ENCODE results near the gene ZNF37A. TPM values are rescaled to one million over a fixed set of nuclear protein-coding genes. Genes with fewer than 3 reads are reported as not detected.
"Not testable (repeated sequence)": the region's sequence is repeated elsewhere in the genome, so short reads cannot be mapped to it uniquely, and the experiment has no call there.

Gene ZNF37A
- total RNA-seq, result 20.8 and 23.1 TPM in 2 replicates

GRCh38 chr10:38094158-38094926 is at the start of gene ZNF37A:
Gene ZNF37A, plus strand, starts transcription at chr10:38094337. Its CDS starts 2,281 bp downstream, at chr10:38096618.
- H3K9me3 Mint-ChIP-seq, result peaks cover 3% of the 10 kb centered on the region
- H3K4me3 Mint-ChIP-seq, result peak within 1 kb of the TSS; percentile 85
- TF ChIP-seq CTCF (IDR thresholded peaks at IDR 0.05), result no peak
- CTCF ChIA-PET, result interaction anchor here (1.2 to 1.6 kb wide), 2 partner anchors 116 to 117 kb away, joined by 3 to 6 read pairs; no protein-coding TSS in a partner anchor
- H3K27ac Mint-ChIP-seq, result peak within 1 kb of the TSS; percentile 75
- H3K36me3 Mint-ChIP-seq (ENCODE audit: low read depth), result peaks cover 46% of the 10 kb centered on the region
- no peaks in the 10 kb centered on the region for H3K27me3 Mint-ChIP-seq
- peaks cover 28% of the 10 kb centered on the region for H3K4me1 Mint-ChIP-seq
- intact Hi-C loops (cut with micrococcal nuclease), result loop anchor here (1.0 kb wide), 6 partner anchors 56 to 309 kb away; partner anchors contain the start of genes ZNF248, ZNF25 and ZNF33A
- POLR2A ChIA-PET, result interaction anchor here (1.2 to 3.3 kb wide), 2 partner anchors 84 to 119 kb away, joined by 4 to 28 read pairs; partner anchors contain the start of genes ZNF25 and ZNF33A
- DNase-seq (peak; percentile 78), ATAC-seq (ENCODE audit: low read depth) (peak; percentile 97)

GRCh38 chr10:38045129-38045528 is 49.0 kb upstream of the ZNF37A start:
- Mint-ChIP-seq H3K27me3 (no peaks in the 10 kb centered on the region), H3K4me3 (no peak overlapping the region), H3K36me3 (ENCODE audit: low read depth) (peaks cover 78% of the 10 kb centered on the region), H3K27ac (no peak overlapping the region), H3K4me1 (peaks cover 20% of the 10 kb centered on the region), H3K9me3 (peaks cover 9% of the 10 kb centered on the region)
- CTCF ChIA-PET, result no interaction called here
- no peak for TF ChIP-seq CTCF (IDR thresholded peaks at IDR 0.05)
- intact Hi-C loops (cut with micrococcal nuclease), result no loop called here
- ATAC-seq (ENCODE audit: low read depth), result no peak
- DNase-seq, result no peak
- POLR2A ChIA-PET, result interaction anchor here (0.6 kb wide), 1 partner anchor 171 kb away, joined by 4 read pairs; no protein-coding TSS in a partner anchor

GRCh38 chr10:38047666-38048065 is 46.5 kb upstream of the ZNF37A start:
- POLR2A ChIA-PET, result interaction anchor here (0.7 kb wide), 1 partner anchor 293 kb away, joined by 3 read pairs; no protein-coding TSS in a partner anchor
- CTCF ChIA-PET, result interaction anchor here (0.9 kb wide), 1 partner anchor 71 kb away, joined by 3 read pairs; the partner anchor contains the start of gene ZNF25
- Mint-ChIP-seq H3K36me3 (ENCODE audit: low read depth) (peaks cover 81% of the 10 kb centered on the region), H3K4me3 (no peak overlapping the region), H3K27ac (no peak overlapping the region), H3K4me1 (peaks cover 11% of the 10 kb centered on the region), H3K9me3 (peaks cover 16% of the 10 kb centered on the region), H3K27me3 (no peaks in the 10 kb centered on the region)
- DNase-seq (no peak), ATAC-seq (ENCODE audit: low read depth) (no peak)
- intact Hi-C loops (cut with micrococcal nuclease), result no loop called here
- no peak for TF ChIP-seq CTCF (IDR thresholded peaks at IDR 0.05)

- POLR2A ChIA-PET, result no interaction called here
- TF ChIP-seq CTCF (IDR thresholded peaks at IDR 0.05), result no peak
- H3K9me3 Mint-ChIP-seq, result peaks cover 32% of the 10 kb centered on the region
- peaks cover 84% of the 10 kb centered on the region for H3K36me3 Mint-ChIP-seq (ENCODE audit: low read depth)
- ATAC-seq (ENCODE audit: low read depth), result no peak
- no peak overlapping the region for H3K27ac Mint-ChIP-seq
- H3K4me1 Mint-ChIP-seq, result peaks cover under 1% of the 10 kb centered on the region
- no peak overlapping the region for H3K4me3 Mint-ChIP-seq
- CTCF ChIA-PET, result no interaction called here
- no peaks in the 10 kb centered on the region for H3K27me3 Mint-ChIP-seq
- intact Hi-C loops (cut with micrococcal nuclease), result loop anchor here (5.0 kb wide), 1 partner anchor 38 kb away; the partner anchor contains the start of gene ZNF33A
- no peak for DNase-seq
These were observed 43.9 kb upstream of the ZNF37A start for GRCh38 chr10:38050212-38050611.

- POLR2A ChIA-PET, result no interaction called here
These were observed 39.8 kb upstream of the ZNF37A start for GRCh38 chr10:38054361-38054797.

GRCh38 chr10:38055274-38055894 is 38.8 kb upstream of the ZNF37A start:
- DNase-seq; ATAC-seq (ENCODE audit: low read depth); H3K27me3 Mint-ChIP-seq; intact Hi-C loops (cut with micrococcal nuclease); CTCF ChIA-PET; H3K27ac Mint-ChIP-seq; POLR2A ChIA-PET; H3K4me3 Mint-ChIP-seq; H3K4me1 Mint-ChIP-seq: not testable (repeated sequence)
- peaks cover 50% of the 10 kb centered on the region for H3K9me3 Mint-ChIP-seq
- peaks cover 87% of the 10 kb centered on the region for H3K36me3 Mint-ChIP-seq (ENCODE audit: low read depth)

More at GRCh38 chr10:38054361-38054797, 39.8 kb upstream of the ZNF37A start:
- no peak for TF ChIP-seq CTCF (IDR thresholded peaks at IDR 0.05)
- Mint-ChIP-seq H3K27me3 (no peaks in the 10 kb centered on the region), H3K36me3 (ENCODE audit: low read depth) (peaks cover 89% of the 10 kb centered on the region), H3K4me3 (no peak overlapping the region), H3K9me3 (peaks cover 47% of the 10 kb centered on the region), H3K27ac (no peak overlapping the region), H3K4me1 (no peaks in the 10 kb centered on the region)
- intact Hi-C loops (cut with micrococcal nuclease), result loop anchor here (5.0 kb wide), 1 partner anchor 42 kb away; the partner anchor contains the start of gene ZNF33A
- CTCF ChIA-PET, result no interaction called here
- DNase-seq (no peak), ATAC-seq (ENCODE audit: low read depth) (no peak)

- intact Hi-C loops (cut with micrococcal nuclease); H3K4me1 Mint-ChIP-seq; ATAC-seq (ENCODE audit: low read depth); H3K4me3 Mint-ChIP-seq; POLR2A ChIA-PET; H3K27me3 Mint-ChIP-seq; DNase-seq; H3K27ac Mint-ChIP-seq; CTCF ChIA-PET; H3K9me3 Mint-ChIP-seq; H3K36me3 Mint-ChIP-seq (ENCODE audit: low read depth): not testable (repeated sequence)
These were observed 24.5 kb upstream of the ZNF37A start for GRCh38 chr10:38069663-38070062.
